HepG2 (cell line): ENCODE measurements around the gene NUCB1. TPM values are rescaled to one million over a fixed set of nuclear protein-coding genes. Genes with fewer than 3 reads are reported as not detected.
A peak's percentile ranks its signal among the peaks of the same experiment; 100 is the strongest.

Experiments
- ATAC-seq: fragments of 200-7000 bp; cut with Tn5 transposase; 3 replicates; pipeline ENCODE4 v1.9.1; 2020; ENCODE audit warnings: mild to moderate bottlenecking, moderate library complexity
- BruUV-seq: library from RNA; stranded (reverse); fragments of 400-500 nt; replicated peaks from 2 replicates; lab custom pipeline; 2021; lab: Mats Ljungman, UMichigan
- CTCF ChIA-PET: fragments of 300-600 bp; formaldehyde crosslinking; extraction: SDS; loops from one replicate; lab custom pipeline; 2021; ENCODE audit warnings: low total read pairs, inconsistent platforms, low intra/inter-chr PET ratio; lab: Yijun Ruan, JAX
- POLR2A ChIA-PET: fragments of 350-600 bp; sonication (Branson Sonifier 250); formaldehyde crosslinking; loops from one replicate; lab custom pipeline; 2020; ENCODE audit warnings: antibody characterized with exemption, inconsistent platforms; lab: Yijun Ruan, JAX
- DNase-seq: peaks from one replicate; pipeline ENCODE4 v3.0.0-alpha.2; 2015; ENCODE audit warnings: low spot score
- FAIRE-seq: peaks from 3 replicates; lab custom pipeline; 2011; peaks lifted over from hg19 to GRCh38; lab: Jason Lieb, UNC
- H2AFZ ChIP-seq: one replicate; pipeline ENCODE4 v1.6.1; 2011; ENCODE audit warnings: low read length, inconsistent platforms
- H3K27ac ChIP-seq: fragments of 300-600 bp; 3 replicates; pipeline ENCODE4 v1.8.0; 2011; ENCODE audit warnings: mixed run types, mild to moderate bottlenecking, mixed read lengths, low read length, inconsistent platforms; ENCODE audit not compliant: insufficient read depth; ENCODE audit errors: extremely low read length
- H3K27me3 ChIP-seq, 2 experiments: fragments of 200-600 bp in 1 of 2; 2 replicates in 1 of 2; 3 replicates in 1 of 2; pipeline versions ENCODE4 v1.6.0 to v1.8.0; 2011; ENCODE audit warnings: low read length in 2 of 2, mild to moderate bottlenecking in 2 of 2, moderate library complexity in 2 of 2, inconsistent platforms in 1 of 2; ENCODE audit not compliant: insufficient read depth in 2 of 2, control insufficient read depth in 1 of 2
- H3K36me3 ChIP-seq, 2 experiments: fragments of 200-600 bp in 1 of 2; replicated peaks in 1 of 2; 2 replicates in 1 of 2; 3 replicates in 1 of 2; pipeline versions ENCODE4 v1.5.1 to v1.8.0; 2011; ENCODE audit warnings: low read length in 2 of 2, inconsistent platforms in 1 of 2; ENCODE audit not compliant: insufficient read depth in 2 of 2, control insufficient read depth in 1 of 2
- H3K4me1 ChIP-seq: 2 replicates; pipeline ENCODE4 v1.5.1; 2012; ENCODE audit warnings: low read length, inconsistent platforms; ENCODE audit not compliant: insufficient read depth
- H3K4me2 ChIP-seq: 2 replicates; pipeline ENCODE4 v1.6.0; 2011; ENCODE audit warnings: low read depth, low read length, inconsistent platforms
- H3K4me3 ChIP-seq, 3 experiments: fragments of 200-600 bp in 1 of 3; sonication (generic), shearing (Covaris generic) in 1 of 3; replicated peaks in 1 of 3; 2 replicates each; pipeline ENCODE4 v1.5.1; 2011 to 2016; ENCODE audit warnings: low read length in 3 of 3, inconsistent platforms in 2 of 3, low read depth in 2 of 3, mild to moderate bottlenecking in 2 of 3, control low read depth in 1 of 3, mixed read lengths in 1 of 3; ENCODE audit not compliant: insufficient read depth in 1 of 3
- H3K79me2 ChIP-seq: one replicate; pipeline ENCODE4 v1.6.1; 2011; ENCODE audit warnings: low read length, inconsistent platforms; ENCODE audit not compliant: insufficient read depth
- H3K9ac ChIP-seq: 2 replicates; pipeline ENCODE4 v1.6.0; 2011; ENCODE audit warnings: mild to moderate bottlenecking, low read depth, low read length, inconsistent platforms; ENCODE audit not compliant: insufficient read depth
- H3K9me3 ChIP-seq: 2 replicates; pipeline ENCODE4 v1.5.1; 2012; ENCODE audit warnings: mild to moderate bottlenecking, low read length
- H4K20me1 ChIP-seq: 2 replicates; pipeline ENCODE4 v1.6.0; 2011; ENCODE audit warnings: inconsistent platforms, mild to moderate bottlenecking, low read length, moderate library complexity; ENCODE audit not compliant: insufficient read depth
- ATF7 ChIP-seq, 2 experiments: fragments of 450-650 bp in 1 of 2; sonication (generic) in 1 of 2; formaldehyde crosslinking in 1 of 2; IDR thresholded peaks; 2 replicates each; pipeline versions ENCODE4 v1.4.0 to v1.6.1; 2016 to 2020; ENCODE audit warnings: antibody characterized with exemption in 1 of 2, mild to moderate bottlenecking in 1 of 2, missing genetic modification reagents in 1 of 2
- ZBTB20 ChIP-seq: sonication (generic); formaldehyde crosslinking; IDR thresholded peaks from 2 replicates; pipeline ENCODE4 v1.8.1; 2023; ENCODE audit warnings: missing genetic modification reagents, low read depth, mild to moderate bottlenecking, borderline replicate concordance
- WGBS: methylation state at CpG from one replicate; pipeline ENCODE4 v1.1.6; 2017; ENCODE audit warnings: low lambda C conversion rate; 5-methylcytosine and 5-hydroxymethylcytosine counted together
- in situ Hi-C: cut with HindIII; loops from 2 replicates; pipeline ENCODE4 v1.10.0; 2017; ENCODE audit warnings: low pct_unique_long_range_greater_than_20kb; ENCODE audit not compliant: extremely low pct_ligation_motif_present
- intact Hi-C: fragments of 100-400 bp; cut with micrococcal nuclease; formaldehyde crosslinking; loops from one replicate; pipeline ENCODE4 v1.10.0; 2022; ENCODE audit not compliant: unreplicated experiment
- polyA plus RNA-seq, 8 experiments: library from polyadenylated mRNA; depleted of rRNA in 3 of 8; stranded (reverse) in 7 of 8; unstranded in 1 of 8; fragments of >200 nt; fragmentation: Illumina TruSeq in 4 of 8; extraction: Trizol in 4 of 8; gene quantifications; 2 replicates each; pipeline versions ENCODE4 v1.2.1 to v1.2.3, GENCODE V29; 2011 to 2016; ENCODE audit warnings: low read depth in 4 of 8, missing spikeins in 1 of 8, mixed read lengths in 1 of 8; ENCODE audit not compliant: insufficient read depth in 1 of 8
- total RNA-seq, 5 experiments: library from RNA; depleted of rRNA; stranded (reverse); fragments of >200 nt; fragmentation: Illumina TruSeq; extraction: Trizol; gene quantifications; 2 replicates each; pipeline ENCODE4 v1.2.3, GENCODE V29; 2016; ENCODE audit warnings: low read depth in 1 of 5
- TF ChIP-seq, protein P1 (sequence below): sonication (generic); formaldehyde crosslinking; IDR thresholded peaks from 2 replicates; pipeline ENCODE4 v1.4.0; 2020; ENCODE audit warnings: missing genetic modification reagents
- TF ChIP-seq, protein P2 (sequence below): sonication (generic); formaldehyde crosslinking; conservative IDR thresholded peaks from 2 replicates; pipeline ENCODE4 v1.4.0; 2020; ENCODE audit warnings: missing genetic modification reagents

NUCB1 gene
- total and polyA plus RNA-seq, 2 of the 13 experiments (the other 11 are each of a cell fraction or from before 2014, with no cell fraction given), result 82.3 to 106 TPM

DNA sequence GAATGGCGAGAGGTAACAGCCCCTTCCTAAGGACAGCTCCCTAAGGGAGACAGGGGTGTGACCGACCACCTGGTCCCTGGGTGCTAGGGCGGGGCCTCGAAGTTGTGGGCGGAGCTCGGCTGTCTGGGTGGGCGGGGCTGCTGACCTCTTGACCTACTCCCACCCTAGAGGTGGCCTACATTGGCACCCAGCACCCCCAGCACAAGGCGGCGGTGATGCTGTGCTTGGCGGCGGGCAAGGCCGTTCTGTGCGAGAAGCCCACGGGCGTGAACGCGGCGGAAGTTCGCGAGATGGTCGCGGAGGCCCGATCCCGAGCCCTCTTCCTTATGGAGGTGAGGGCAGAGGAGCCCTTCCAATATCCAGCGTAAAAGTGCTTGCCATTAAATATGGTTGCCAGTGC, 35.8 kb downstream of the NUCB1 start:
- H3K27ac ChIP-seq, result no peak overlapping the region
- POLR2A ChIA-PET, result interaction anchor here (0.9 to 1.5 kb wide), 3 partner anchors 17 to 28 kb away, joined by 3 to 4 read pairs (median 4); no protein-coding TSS in a partner anchor
- WGBS, result 89% methylated on average over 17 of the region's 25 CpGs
- H2AFZ ChIP-seq, result no peak overlapping the region
- H4K20me1 ChIP-seq, result no peaks in the 10 kb centered on the region
- H3K4me2 ChIP-seq, result no peak overlapping the region
- no TSS peak for BruUV-seq
- H3K79me2 ChIP-seq, result no peaks in the 10 kb centered on the region
- H3K4me1 ChIP-seq, result peaks cover 31% of the 10 kb centered on the region
- ATAC-seq, result no peak
- TF ChIP-seq ZBTB20 (CRISPR knock-in tag), result no peak
- TF ChIP-seq, protein P1, sequence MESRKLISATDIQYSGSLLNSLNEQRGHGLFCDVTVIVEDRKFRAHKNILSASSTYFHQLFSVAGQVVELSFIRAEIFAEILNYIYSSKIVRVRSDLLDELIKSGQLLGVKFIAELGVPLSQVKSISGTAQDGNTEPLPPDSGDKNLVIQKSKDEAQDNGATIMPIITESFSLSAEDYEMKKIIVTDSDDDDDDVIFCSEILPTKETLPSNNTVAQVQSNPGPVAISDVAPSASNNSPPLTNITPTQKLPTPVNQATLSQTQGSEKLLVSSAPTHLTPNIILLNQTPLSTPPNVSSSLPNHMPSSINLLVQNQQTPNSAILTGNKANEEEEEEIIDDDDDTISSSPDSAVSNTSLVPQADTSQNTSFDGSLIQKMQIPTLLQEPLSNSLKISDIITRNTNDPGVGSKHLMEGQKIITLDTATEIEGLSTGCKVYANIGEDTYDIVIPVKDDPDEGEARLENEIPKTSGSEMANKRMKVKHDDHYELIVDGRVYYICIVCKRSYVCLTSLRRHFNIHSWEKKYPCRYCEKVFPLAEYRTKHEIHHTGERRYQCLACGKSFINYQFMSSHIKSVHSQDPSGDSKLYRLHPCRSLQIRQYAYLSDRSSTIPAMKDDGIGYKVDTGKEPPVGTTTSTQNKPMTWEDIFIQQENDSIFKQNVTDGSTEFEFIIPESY (CRISPR knock-in tag), result peak; percentile 8; the same call in 1 of the 2 replicates
- no peak for FAIRE-seq
- intact Hi-C loops, result loop anchor here (2.0 kb wide), 1 partner anchor 35 kb away; no protein-coding TSS in a partner anchor
- CTCF ChIA-PET, result no interaction called here
- peaks cover 0 to 1% of the 10 kb centered on the region in 2 experiments; a peak in 1 of 5 replicates for H3K27me3 ChIP-seq
- H3K9me3 ChIP-seq, result peaks cover 1% of the 10 kb centered on the region; the same call in 1 of the 2 replicates
- H3K36me3 ChIP-seq, result no peaks in the 10 kb centered on the region
- no peak overlapping the region for H3K4me3 ChIP-seq
- in situ Hi-C loops, result no loop called here
- DNase-seq, result no peak
- no peak overlapping the region for H3K9ac ChIP-seq

DNA sequence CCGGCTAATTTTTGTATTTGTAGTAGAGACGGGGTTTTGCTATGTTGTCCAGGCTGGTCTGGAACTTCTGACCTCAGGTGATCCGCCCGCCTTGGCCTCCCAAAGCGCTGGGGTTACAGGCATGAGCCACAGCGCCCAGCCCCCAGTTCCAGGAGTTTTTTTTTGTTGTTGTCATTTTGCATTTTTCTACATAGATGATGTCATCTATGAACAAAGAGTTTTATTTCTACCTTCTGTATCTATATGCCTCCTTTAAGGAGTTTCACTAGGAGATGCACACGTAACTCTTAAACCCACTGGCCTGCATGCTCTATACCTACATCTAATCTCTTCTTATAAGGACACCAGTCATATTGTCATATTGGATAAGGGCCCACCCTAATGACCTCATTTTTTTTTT, 38.1 kb downstream of the NUCB1 start:
- no peak for DNase-seq
- H3K4me1 ChIP-seq, result peaks cover 25% of the 10 kb centered on the region
- TF ChIP-seq ATF7 (IDR thresholded peaks at IDR 0.05) (peak; percentile 90), ATF7 (CRISPR knock-in tag; IDR thresholded peaks at IDR 0.05) (no peak)
- TF ChIP-seq, protein P2, sequence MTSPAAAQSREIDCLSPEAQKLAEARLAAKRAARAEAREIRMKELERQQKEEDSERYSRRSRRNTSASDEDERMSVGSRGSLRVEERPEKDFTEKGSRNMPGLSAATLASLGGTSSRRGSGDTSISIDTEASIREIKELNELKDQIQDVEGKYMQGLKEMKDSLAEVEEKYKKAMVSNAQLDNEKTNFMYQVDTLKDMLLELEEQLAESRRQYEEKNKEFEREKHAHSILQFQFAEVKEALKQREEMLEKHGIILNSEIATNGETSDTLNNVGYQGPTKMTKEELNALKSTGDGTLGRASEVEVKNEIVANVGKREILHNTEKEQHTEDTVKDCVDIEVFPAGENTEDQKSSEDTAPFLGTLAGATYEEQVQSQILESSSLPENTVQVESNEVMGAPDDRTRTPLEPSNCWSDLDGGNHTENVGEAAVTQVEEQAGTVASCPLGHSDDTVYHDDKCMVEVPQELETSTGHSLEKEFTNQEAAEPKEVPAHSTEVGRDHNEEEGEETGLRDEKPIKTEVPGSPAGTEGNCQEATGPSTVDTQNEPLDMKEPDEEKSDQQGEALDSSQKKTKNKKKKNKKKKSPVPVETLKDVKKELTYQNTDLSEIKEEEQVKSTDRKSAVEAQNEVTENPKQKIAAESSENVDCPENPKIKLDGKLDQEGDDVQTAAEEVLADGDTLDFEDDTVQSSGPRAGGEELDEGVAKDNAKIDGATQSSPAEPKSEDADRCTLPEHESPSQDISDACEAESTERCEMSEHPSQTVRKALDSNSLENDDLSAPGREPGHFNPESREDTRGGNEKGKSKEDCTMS (CRISPR knock-in tag), result no peak
- TF ChIP-seq, all 625 proteins: peak for 1
- FAIRE-seq (no peak), ATAC-seq (no peak)
- 90% methylated on average over 7 of the region's 7 CpGs for WGBS
- H3K9me3 ChIP-seq, result peaks cover 5% of the 10 kb centered on the region; the same call in 1 of the 2 replicates
- no peak overlapping the region for H2AFZ ChIP-seq
- H3K9ac ChIP-seq, result no peak overlapping the region
- BruUV-seq, result no TSS peak
- CTCF ChIA-PET, result no interaction called here
- no peak overlapping the region for H3K4me3 ChIP-seq
- no peaks in the 10 kb centered on the region for H3K79me2 ChIP-seq
- no peaks in the 10 kb centered on the region for H4K20me1 ChIP-seq
- POLR2A ChIA-PET, result no interaction called here
- H3K36me3 ChIP-seq, result no peaks in the 10 kb centered on the region
- in situ Hi-C loops (no loop called here), intact Hi-C loops (no loop called here)
- H3K27me3 ChIP-seq, result no peaks in the 10 kb centered on the region; a peak in 1 of 5 replicates
- no peak overlapping the region for H3K4me2 ChIP-seq
- H3K27ac ChIP-seq, result no peak overlapping the region
